ENCODE results near the gene PDXP.
"Not testable (repeated sequence)": the region's sequence is repeated elsewhere in the genome, so short reads cannot be mapped to it uniquely, and the experiment has no call there.

PDXP gene, protein sequence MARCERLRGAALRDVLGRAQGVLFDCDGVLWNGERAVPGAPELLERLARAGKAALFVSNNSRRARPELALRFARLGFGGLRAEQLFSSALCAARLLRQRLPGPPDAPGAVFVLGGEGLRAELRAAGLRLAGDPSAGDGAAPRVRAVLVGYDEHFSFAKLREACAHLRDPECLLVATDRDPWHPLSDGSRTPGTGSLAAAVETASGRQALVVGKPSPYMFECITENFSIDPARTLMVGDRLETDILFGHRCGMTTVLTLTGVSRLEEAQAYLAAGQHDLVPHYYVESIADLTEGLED

DNA sequence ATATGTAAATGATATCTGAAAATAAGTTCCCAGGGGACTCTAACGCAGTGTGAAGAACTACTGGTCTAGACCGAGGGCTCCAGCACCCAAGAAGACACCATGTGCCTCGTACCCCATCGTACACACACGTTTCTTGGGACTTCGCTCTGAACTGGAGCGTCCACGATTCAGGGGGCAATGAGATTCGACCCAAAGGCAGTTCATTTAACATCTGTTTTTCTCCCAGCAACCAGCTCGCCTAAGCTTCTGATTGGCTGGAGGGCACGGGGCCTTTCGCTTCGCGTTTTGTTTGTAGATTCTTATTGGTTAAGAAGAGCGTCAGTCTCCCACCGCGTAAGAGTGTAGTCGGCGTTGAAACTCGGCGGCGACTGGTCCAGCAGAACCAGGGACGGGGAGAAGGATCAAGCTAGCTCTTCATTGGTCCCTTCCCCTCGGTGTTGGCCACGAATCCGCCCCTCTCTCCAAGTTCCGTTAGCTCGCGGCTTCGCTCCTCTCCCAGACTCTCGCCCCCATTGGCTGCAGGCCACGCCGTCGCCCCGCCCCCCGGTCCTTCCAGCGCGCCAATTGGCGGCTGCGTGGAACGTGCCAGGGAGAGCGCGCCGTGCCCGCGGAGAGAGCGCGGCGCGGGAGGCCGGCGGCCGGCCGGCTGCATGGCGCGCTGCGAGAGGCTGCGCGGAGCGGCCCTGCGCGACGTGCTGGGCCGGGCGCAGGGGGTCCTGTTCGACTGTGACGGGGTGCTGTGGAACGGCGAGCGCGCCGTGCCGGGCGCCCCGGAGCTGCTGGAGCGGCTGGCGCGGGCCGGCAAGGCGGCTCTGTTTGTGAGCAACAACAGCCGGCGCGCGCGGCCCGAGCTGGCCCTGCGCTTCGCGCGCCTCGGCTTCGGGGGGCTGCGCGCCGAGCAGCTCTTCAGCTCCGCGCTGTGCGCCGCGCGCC lies at the start of gene PDXP:
Gene PDXP, plus strand, starts transcription at position 591 of the 933 bp plus-strand sequence. Its CDS starts 60 bp downstream, at position 651.
- peak within 1 kb of the TSS; percentile 78 for H3K4me3 ChIP-seq (ENCODE audit: low read length)
- DNase-seq (ENCODE audit: low read depth): peak; percentile 100
- TF ChIP-seq, protein P1, sequence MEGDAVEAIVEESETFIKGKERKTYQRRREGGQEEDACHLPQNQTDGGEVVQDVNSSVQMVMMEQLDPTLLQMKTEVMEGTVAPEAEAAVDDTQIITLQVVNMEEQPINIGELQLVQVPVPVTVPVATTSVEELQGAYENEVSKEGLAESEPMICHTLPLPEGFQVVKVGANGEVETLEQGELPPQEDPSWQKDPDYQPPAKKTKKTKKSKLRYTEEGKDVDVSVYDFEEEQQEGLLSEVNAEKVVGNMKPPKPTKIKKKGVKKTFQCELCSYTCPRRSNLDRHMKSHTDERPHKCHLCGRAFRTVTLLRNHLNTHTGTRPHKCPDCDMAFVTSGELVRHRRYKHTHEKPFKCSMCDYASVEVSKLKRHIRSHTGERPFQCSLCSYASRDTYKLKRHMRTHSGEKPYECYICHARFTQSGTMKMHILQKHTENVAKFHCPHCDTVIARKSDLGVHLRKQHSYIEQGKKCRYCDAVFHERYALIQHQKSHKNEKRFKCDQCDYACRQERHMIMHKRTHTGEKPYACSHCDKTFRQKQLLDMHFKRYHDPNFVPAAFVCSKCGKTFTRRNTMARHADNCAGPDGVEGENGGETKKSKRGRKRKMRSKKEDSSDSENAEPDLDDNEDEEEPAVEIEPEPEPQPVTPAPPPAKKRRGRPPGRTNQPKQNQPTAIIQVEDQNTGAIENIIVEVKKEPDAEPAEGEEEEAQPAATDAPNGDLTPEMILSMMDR (conservative IDR thresholded peaks at IDR 0.05; ENCODE audit: low read length): no peak

DNA sequence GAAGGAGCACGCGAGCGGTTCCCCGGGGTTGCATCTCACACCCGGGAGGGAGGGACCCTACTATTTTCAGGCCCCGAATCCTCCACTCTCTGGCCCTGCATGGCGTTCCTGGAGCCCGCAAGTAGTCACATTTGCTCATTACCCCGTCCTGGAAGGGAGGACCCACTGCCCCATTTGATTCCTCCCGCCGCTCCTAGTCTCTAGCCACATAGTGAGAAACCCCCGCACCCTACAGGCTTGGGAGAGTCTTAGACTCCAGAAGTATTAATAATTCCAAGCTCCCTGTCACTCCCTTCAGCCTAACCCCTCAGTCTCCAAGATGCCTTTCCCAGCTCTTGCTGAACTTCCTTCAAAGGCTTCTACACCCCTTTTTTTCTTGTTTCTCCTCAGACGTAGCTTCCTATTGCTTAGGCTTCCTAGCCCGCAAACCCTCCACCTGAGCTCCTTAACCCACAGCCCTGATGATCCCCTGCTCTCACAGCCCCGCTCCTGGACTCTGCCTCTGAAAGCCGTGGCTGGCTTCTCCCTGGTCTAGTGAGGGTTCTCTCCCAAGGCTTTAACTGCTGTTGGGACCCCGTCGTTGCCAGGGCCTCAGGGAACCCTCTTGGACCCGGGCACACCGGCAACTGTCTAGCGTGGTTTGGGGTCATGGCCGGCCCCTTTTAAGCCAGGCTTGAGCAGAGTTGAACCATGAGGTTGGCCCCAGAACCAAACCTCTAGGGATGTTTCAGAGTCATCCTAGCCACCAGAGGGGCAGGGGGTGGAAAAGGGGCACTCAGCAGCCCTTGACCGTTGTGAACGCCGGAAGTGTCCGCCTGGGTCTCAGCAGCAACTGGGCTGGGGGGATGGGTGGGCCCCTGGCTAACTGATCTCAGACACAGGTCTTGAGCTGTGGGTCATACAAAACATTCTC lies 49.0 kb upstream of the PDXP start:
- TF ChIP-seq, protein P1 (conservative IDR thresholded peaks at IDR 0.05; ENCODE audit: low read length): no peak
- DNase-seq (ENCODE audit: low read depth): no peak

DNA sequence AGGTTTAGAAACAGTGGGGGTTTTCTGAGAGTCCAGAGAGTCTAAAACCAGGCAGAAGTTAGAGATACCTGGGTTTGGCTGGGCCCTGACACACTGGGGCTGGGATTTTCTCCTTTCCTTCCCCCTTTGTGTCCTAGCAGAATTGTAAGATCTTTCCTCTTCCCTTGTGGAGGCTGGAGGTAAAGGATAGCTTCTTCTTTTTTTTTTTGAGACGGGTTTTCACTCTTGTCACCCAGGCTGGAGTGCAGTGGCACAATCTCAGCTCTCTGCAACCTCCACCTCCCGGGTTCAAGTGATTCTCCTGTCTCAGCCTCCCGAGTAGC lies 48.4 kb upstream of the PDXP start:
- H3K4me3 ChIP-seq (ENCODE audit: low read length): peak overlapping the region; percentile 83
- not testable (repeated sequence) for DNase-seq (ENCODE audit: low read depth)

More for the DNA sequence above, 49.0 kb upstream of the PDXP start:
- H3K4me3 ChIP-seq (ENCODE audit: low read length): peak overlapping the region; percentile 83

GRCh38 chr22:37610480-37611129 lies 47.9 kb upstream of the PDXP start:
- no peak for DNase-seq (ENCODE audit: low read depth)
- no peak overlapping the region for H3K4me3 ChIP-seq (ENCODE audit: low read length)
- TF ChIP-seq, protein P1 (conservative IDR thresholded peaks at IDR 0.05; ENCODE audit: low read length): no peak

GRCh38 chr22:37611207-37611606 lies 47.3 kb upstream of the PDXP start:
- no peak overlapping the region for H3K4me3 ChIP-seq (ENCODE audit: low read length)
- no peak for DNase-seq (ENCODE audit: low read depth)
- TF ChIP-seq, protein P1 (conservative IDR thresholded peaks at IDR 0.05; ENCODE audit: low read length): no peak

DNA sequence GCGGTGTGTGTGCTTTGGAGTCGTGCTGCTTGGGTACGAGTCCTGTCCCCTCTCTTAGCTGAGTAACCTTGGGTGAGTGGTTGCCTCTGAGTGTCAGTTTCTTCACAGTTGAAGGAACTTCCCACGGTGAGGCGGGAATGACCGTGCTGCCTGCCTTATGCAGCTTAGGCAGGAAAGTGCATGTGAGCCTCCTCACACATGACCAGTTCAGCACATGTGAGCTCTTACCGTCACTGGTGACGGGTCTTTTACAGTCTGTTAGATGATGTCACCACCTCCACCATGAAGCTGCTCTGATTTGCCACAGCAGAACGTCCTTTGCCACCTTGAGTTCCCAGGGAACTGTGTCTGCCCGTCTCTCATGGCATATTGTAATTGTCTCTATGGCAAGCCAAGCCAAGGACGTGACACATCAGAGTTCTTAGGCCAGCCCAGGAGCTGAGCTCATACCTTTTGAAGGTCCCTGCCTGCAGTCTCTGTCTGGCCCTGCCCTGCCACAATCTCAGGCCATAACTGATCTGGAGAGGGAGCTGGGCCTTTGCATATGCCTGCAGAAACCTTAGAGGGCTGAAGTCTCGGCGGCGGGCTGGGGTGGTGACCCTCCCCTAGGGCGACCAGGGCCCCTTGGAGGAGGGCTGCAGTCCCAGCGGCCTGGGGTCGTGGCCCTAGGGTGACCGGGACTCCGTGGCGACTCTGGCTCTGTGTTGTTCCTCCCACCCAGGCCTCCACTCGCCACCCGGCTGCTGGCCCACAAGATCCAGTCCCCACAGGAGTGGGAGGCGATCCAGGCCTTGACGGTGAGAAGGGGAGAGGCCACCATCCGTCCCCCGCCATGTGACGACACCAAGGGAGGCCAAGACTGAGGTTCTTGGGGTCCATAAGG lies 42.1 kb upstream of the PDXP start:
- no peak for DNase-seq (ENCODE audit: low read depth)

More for the DNA sequence above, 42.1 kb upstream of the PDXP start:
- no peak overlapping the region for H3K4me3 ChIP-seq (ENCODE audit: low read length)
- TF ChIP-seq, protein P1 (conservative IDR thresholded peaks at IDR 0.05; ENCODE audit: low read length): no peak
